GM23248 (cell line): ENCODE results near the gene NCKIPSD.
"Not testable (repeated sequence)": the region's sequence is repeated elsewhere in the genome, so short reads cannot be mapped to it uniquely, and the experiment has no call there.

ENCODE experiments used
- EZH2 ChIP-seq: fragments of 200-600 bp; sonication (generic); IDR thresholded peaks from 2 replicates; pipeline ENCODE4 v1.6.1; 2018; ENCODE audit warnings: antibody characterized with exemption, mild to moderate bottlenecking; ENCODE audit not compliant: insufficient read depth, poor library complexity, severe bottlenecking
- EZH2phosphoT487 ChIP-seq: fragments of 200-600 bp; sonication (generic); IDR thresholded peaks from 2 replicates; pipeline ENCODE4 v1.6.1; 2018; ENCODE audit warnings: antibody characterized with exemption, moderate library complexity, mild to moderate bottlenecking, low read depth; ENCODE audit not compliant: insufficient read depth

DNA sequence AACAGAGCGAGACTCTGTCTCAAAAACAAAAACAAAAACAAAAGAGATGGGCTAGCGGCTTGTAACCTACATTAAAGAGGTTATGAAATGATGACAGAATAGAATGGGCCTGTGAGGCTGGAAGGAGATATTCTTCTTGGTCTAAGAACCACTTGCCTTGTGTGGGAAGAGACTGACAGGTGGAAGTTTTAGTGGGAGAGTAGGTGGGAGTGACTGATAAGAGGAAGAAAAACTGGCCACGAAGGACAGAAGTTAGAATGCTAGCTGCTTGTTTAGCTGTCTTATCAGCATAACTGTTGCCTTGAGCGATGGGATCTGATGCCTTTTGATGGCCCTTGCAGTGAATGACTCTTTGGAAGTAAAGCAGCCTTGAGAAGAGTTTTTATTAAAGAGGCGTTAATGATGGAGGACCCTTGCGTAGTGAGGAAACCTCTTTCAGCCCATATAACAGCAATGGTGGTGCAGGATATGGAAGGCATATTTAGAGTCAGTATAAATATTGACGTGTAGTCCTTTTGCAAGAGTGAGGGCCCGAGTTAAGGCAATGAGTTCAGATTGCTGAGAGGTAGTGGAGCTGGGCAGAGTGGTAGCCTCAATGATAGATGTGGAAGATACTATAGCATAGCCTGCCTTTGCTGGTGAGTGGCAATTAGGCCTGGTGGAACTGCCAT, 39.6 kb upstream of the NCKIPSD start:
- not testable (repeated sequence) for TF ChIP-seq EZH2, EZH2phosphoT487
